TTC549 (cell line): ENCODE measurements around the gene GALNT2.

Source experiments
- FAIRE-seq: peaks from 2 replicates; lab custom pipeline; 2012; peaks lifted over from hg19 to GRCh38; lab: Jason Lieb, UNC

Gene GALNT2

DNA sequence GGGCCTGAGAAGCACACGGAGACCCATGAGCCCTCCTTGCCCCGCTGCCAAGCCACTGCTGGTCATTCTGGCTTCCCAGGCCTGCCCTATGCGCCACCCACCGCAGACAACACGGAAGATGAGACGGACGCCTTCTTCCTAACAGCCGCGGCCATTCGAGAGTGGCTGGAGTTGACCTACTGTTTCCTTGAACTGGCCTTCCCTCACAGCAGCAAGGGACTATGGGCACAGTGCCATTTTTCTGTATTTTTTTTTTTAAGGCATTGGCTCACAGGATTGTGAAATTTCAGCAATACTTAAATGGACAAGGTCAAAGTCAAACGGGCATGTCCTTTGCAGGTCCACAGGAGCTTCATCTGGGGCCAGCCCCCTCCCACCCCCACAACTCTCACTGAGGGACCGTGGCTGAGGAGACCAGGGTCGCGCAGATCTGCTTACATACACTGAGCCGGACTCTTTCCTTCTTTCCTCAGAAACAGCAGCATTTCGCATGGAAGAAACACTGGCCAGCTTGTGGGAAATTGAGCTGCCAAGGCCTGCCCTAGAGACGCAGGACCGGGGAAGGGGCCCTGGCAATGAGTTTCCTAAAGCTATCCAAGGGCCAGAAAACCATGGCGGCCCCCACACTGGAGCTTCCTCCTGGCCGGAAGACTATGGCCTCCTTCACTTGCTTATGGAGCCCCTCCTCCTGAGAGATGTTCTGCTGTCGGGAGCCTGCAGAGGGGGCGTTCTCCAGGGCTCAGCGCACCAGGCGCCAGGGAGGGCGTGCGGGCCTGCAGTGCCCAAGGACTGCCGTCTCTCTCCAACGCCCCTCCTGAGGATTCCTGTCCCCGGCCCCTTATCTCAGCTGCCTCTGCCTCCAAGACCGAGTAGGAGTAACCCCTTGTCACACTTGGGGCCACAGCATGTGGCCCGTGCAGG lies 260.2 kb downstream of the GALNT2 start:
- no peak for FAIRE-seq

DNA sequence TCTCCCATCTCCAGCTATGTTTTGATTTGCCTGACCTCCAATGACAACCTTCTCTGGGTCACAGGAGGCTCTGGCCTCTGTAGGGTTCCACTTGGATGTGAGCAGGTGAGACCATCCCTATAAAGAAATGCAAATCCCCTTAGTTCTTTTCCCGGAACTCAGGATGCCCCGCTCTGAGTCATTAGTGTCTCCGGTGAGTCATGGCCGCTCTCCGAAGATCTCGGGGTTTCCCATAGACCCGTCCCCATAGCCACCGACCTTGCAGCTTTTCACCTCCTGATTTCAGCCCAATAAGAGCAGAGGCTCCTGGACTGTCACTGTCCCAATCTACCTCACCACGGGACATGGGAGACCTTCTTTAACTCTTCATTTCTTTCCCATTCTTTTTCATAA lies 260.9 kb downstream of the GALNT2 start:
- FAIRE-seq, result no peak

DNA sequence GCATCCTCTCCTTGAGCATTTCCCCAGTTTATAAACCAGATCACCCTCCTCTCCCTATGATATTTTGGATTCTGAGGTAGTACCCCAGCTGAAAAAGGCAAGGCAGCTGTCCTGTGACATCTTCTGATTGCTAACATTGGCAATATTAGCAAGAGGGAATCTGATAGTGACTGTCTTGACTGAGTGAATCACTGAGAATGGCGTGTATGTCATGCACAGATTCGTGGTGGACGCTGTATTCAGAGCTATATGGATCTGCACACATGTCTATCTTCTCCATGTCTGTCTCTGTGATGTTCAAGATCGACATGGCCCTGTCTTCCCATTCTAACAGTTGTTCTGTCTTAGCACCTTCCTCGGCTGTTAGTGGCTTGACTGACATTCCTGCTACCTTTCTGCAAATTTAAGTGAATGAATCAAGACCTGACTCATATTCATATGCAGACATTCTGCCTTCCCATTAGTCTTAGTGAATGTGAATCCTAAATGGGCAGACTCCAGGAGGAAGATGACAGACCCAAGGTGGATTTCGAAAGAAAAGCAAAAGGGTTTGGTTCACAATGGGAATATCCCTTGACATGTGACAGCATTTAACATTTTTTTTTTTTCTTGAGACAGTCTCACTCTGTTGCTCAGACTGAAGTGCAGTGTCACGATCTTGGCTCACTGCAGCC lies 261.4 kb downstream of the GALNT2 start:
- no peak for FAIRE-seq

DNA sequence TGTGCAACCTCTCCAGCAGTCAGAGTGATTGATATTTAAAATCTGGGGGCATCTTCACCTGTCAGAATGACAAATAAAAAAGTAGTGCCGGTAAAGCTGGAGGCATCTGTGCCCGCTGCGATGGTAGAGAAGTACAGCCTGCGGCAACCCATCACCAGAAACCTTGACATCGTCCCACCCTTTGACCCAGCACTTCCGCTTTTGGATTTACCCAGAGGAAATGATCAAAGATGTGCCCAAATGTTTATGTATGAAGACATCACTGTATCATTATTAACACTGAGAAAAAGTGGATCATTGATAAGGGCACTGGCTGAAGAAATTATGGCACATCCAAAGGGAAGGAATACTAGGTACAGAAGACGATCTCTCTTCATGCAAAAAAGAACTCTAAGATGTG lies 263.1 kb downstream of the GALNT2 start:
- no peak for FAIRE-seq
